K562 (cell line): ENCODE data around the gene MBOAT1.

Experiments
- CTCF ChIP-seq, 3 experiments: IDR thresholded peaks in 2 of 3; conservative IDR thresholded peaks in 1 of 3; 2 replicates each; pipeline ENCODE4 v1.5.1; 2011 to 2012; ENCODE audit warnings: low read length in 3 of 3, mild to moderate bottlenecking in 3 of 3, control low read depth in 2 of 3, improper control_type of control experiment in 1 of 3, inconsistent platforms in 1 of 3, low read depth in 1 of 3, mixed read lengths in 1 of 3, moderate library complexity in 1 of 3; ENCODE audit not compliant: insufficient read depth in 2 of 3
- POLR3G ChIP-seq: IDR thresholded peaks from 2 replicates; pipeline ENCODE4 v1.6.1; 2011; ENCODE audit not compliant: insufficient read length, insufficient replicate concordance; ENCODE audit errors: extremely low read depth

- TF ChIP-seq CTCF (IDR thresholded peaks at IDR 0.05 in 2 of 3, conservative IDR thresholded peaks at IDR 0.05 in 1 of 3; ENCODE audit: insufficient read depth in 2 of 3, low read depth in 1 of 3, low read length in 3 of 3) (no peak), POLR3G (no peak)
These were observed 28.6 kb downstream of the MBOAT1 start for GRCh38 chr6:20183706-20184105.
